WTC11 (cell line): Measurements from ENCODE around the gene ING2.

Source experiments
- ATF3 ChIP-seq: sonication (generic); formaldehyde crosslinking; conservative IDR thresholded peaks from 2 replicates; pipeline ENCODE4 v1.8.1; 2022; ENCODE audit warnings: mild to moderate bottlenecking, missing genetic modification reagents
- CDX4 ChIP-seq: fragments of 250-450 bp; sonication (Bioruptor Pico); IDR thresholded peaks from 2 replicates; pipeline ENCODE4 v1.9.0; 2021; ENCODE audit warnings: moderate library complexity, mild to moderate bottlenecking, inconsistent platforms, borderline replicate concordance
- CTCF ChIP-seq: fragments of 200-600 bp; IDR thresholded peaks from 2 replicates; pipeline ENCODE4 v1.8.0; 2022; ENCODE audit warnings: antibody characterized with exemption
- ELF4 ChIP-seq: sonication (generic); formaldehyde crosslinking; IDR thresholded peaks from 2 replicates; pipeline ENCODE4 v1.8.1; 2022; ENCODE audit warnings: low read depth, mild to moderate bottlenecking, moderate library complexity, missing genetic modification reagents
- FOXP1 ChIP-seq: sonication (generic); formaldehyde crosslinking; IDR thresholded peaks from 2 replicates; pipeline ENCODE4 v1.8.0; 2022; ENCODE audit warnings: missing genetic modification reagents, mild to moderate bottlenecking, moderate library complexity, borderline replicate concordance
- NR3C1 ChIP-seq: sonication (generic); formaldehyde crosslinking; conservative IDR thresholded peaks from 2 replicates; pipeline ENCODE4 v1.8.1; 2023; ENCODE audit warnings: low read depth, mild to moderate bottlenecking, missing genetic modification reagents
- RELA ChIP-seq: sonication (generic); formaldehyde crosslinking; IDR thresholded peaks from 2 replicates; pipeline ENCODE4 v1.8.1; 2022; ENCODE audit warnings: missing genetic modification reagents, mild to moderate bottlenecking, borderline replicate concordance
- TF ChIP-seq, protein P1 (sequence below): sonication (generic); formaldehyde crosslinking; IDR thresholded peaks from 2 replicates; pipeline ENCODE4 v1.8.1; 2022; ENCODE audit warnings: mild to moderate bottlenecking, moderate library complexity, missing genetic modification reagents

DNA sequence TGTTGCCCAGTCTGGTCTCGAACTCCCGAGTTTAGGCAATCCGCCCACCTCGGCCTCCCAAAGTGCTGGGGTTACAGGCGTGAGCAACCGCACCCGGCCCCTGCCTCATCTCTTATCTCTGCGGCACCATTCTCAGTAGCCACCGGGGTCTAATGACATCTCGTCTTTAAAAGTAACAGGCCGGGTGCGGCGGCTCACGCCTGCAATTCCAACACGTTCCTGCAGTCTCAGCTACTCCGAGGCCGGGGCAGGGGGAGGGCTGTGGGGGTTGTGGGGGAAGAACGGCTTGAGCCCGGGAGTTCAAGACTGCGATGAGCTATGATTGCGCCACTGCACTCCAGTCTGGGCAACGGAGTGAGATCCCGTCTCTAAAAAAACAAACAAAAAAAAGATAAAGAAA is 28.8 kb downstream of the ING2 start:
- no peak for TF ChIP-seq CTCF
- no peak for TF ChIP-seq ATF3
- no peak for TF ChIP-seq CDX4 (CRISPR knock-in tag)
- TF ChIP-seq ELF4 (CRISPR knock-in tag): no peak
- no peak for TF ChIP-seq FOXP1
- no peak for TF ChIP-seq RELA (CRISPR knock-in tag)
- TF ChIP-seq NR3C1 (CRISPR knock-in tag): no peak
- TF ChIP-seq, protein P1, sequence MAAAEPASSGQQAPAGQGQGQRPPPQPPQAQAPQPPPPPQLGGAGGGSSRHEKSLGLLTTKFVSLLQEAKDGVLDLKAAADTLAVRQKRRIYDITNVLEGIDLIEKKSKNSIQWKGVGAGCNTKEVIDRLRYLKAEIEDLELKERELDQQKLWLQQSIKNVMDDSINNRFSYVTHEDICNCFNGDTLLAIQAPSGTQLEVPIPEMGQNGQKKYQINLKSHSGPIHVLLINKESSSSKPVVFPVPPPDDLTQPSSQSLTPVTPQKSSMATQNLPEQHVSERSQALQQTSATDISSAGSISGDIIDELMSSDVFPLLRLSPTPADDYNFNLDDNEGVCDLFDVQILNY (CRISPR knock-in tag): no peak
